Stomach smooth muscle (tissue), 2 donors: ENCODE results near the gene ASIP.
"Not testable (repeated sequence)": the region's sequence is repeated elsewhere in the genome, so short reads cannot be mapped to it uniquely, and the experiment has no call there.

ENCODE experiments used
- H3K27ac ChIP-seq: one replicate; pipeline ENCODE4 v1.7.0; 2013; ENCODE audit warnings: mild to moderate bottlenecking, low read length, inconsistent platforms
- H3K27me3 ChIP-seq, 2 donors: one replicate each; pipeline ENCODE4 v1.7.0; 2013; ENCODE audit warnings: low read length in 2 of 2; ENCODE audit not compliant: insufficient read depth in 2 of 2, control insufficient read depth in 1 of 2
- H3K36me3 ChIP-seq, 2 donors: one replicate each; pipeline ENCODE4 v1.7.0; 2013; ENCODE audit warnings: low read length in 2 of 2; ENCODE audit not compliant: control insufficient read depth in 2 of 2, insufficient read depth in 2 of 2
- H3K4me1 ChIP-seq: one replicate; pipeline ENCODE4 v1.7.0; 2013; ENCODE audit warnings: low read length; ENCODE audit not compliant: control insufficient read depth, insufficient read depth
- H3K4me3 ChIP-seq, 2 donors: one replicate each; pipeline ENCODE4 v1.7.0; 2013; ENCODE audit warnings: low read length in 2 of 2
- H3K9ac ChIP-seq, 2 donors: one replicate each; pipeline ENCODE4 v1.7.0; 2013; ENCODE audit warnings: low read length in 2 of 2, mild to moderate bottlenecking in 1 of 2
- H3K9me3 ChIP-seq, 2 donors: one replicate each; pipeline ENCODE4 v1.7.0; 2013; ENCODE audit warnings: low read length in 2 of 2; ENCODE audit not compliant: control insufficient read depth in 2 of 2
- donor health status: healthy.
- donor health status: Pancreatic carcinoma.

ASIP gene, protein sequence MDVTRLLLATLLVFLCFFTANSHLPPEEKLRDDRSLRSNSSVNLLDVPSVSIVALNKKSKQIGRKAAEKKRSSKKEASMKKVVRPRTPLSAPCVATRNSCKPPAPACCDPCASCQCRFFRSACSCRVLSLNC

DNA sequence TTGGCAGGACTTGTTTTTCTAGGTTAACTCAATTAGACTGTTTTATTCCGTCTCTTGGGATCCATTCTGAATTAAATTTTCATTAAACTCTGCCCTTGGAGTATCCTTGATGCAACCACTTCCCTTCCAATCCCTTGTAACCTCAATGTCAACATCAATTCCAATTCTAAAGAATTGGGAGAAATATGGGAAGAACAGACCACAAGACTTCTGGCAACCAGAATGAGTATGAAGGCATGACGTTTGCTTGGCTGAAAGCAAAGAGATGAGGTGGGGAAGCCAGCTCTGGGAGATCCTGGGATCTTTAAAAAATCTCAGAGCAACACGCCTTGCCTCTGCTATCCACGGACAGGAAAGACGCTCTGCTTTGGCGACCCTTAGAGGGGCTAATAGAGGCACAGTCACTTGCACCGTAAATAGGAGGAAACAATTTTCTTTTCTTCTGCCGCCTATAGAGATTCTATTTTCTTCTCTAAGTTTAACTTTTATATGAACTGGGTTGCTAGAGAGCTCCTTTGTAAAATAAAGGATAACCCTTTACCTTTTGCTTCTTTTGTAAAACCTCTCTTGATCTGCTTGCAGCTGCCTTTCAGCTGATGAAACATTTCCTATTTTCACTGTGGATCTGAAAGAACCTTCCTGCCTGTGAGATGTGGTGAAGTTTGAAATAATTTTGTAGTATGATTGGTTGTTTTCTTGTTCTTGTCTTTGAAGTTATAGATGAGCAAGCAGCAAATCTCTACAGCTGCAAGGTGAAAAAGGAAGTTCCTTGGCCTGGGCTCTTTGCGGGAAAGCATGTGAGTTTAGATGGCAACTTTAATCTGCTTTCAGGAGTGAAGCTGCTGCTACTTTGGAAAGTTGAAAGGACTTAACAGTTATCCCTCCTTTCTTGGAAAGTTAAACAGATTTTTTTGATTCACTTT, at the start of gene ASIP:
Gene ASIP (plus strand): TSS at position 731 of the 923 bp plus-strand sequence. CDS start 18,952 bp downstream, outside the sequence.
- Histone ChIP-seq H3K27ac (no peak within 1 kb of the TSS), H3K4me1 (no peaks in the 10 kb centered on the region), H3K36me3 (no peaks in the 10 kb centered on the region), H3K9me3 (peaks cover 0 to 4% of the 10 kb centered on the region in 2 donors), H3K4me3 (no peak within 1 kb of the TSS), H3K27me3 (peaks cover 0 to 2% of the 10 kb centered on the region in 2 donors), H3K9ac (no peak within 1 kb of the TSS)

DNA sequence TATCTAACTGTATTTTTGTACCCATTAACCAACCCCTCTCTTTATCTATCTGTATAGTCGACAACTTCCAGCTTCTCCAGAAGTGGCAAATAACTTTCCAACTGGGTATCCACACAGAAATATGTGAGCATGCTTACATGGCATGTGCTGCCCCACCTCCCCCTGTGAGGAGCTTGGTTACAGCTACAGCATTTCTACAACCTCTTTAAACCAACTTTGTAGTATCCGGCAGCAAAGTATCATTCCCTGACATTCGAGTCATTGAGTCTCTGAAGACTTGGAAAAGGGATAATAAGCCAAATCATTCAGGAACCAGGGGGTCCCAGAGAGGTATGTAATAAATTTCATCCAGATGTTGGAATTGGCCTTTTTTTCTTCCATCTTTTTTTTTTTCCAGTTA, 48.2 kb upstream of the ASIP start:
- no peak overlapping the region for H3K27ac ChIP-seq
- no peaks in the 10 kb centered on the region for H3K36me3 ChIP-seq
- no peak overlapping the region for H3K4me3 ChIP-seq
- peaks cover 0 to 6% of the 10 kb centered on the region in 2 donors for H3K27me3 ChIP-seq
- no peaks in the 10 kb centered on the region for H3K4me1 ChIP-seq
- H3K9me3 ChIP-seq, result no peaks in the 10 kb centered on the region
- no peak overlapping the region for H3K9ac ChIP-seq

DNA sequence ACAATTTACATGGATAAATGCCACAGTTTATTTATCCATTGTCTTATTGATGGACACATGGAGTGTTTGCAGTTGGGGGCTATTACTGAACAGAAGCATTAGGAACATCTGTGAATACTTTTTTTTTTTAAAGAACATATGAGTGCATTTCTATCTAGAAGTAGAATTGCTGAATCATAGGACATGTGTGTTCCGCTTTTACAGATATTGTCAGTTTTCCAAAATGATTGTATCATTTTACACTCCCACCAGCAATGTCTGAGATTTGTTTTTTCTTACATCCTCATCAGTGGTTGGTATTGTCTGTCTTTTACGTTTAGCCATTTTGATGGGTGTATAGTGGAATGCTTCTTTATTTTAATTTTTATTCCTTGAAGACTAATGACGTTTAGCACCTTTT, 42.0 kb upstream of the ASIP start:
- Histone ChIP-seq H3K27ac (no peak overlapping the region), H3K4me1 (no peaks in the 10 kb centered on the region), H3K9me3 (no peaks in the 10 kb centered on the region), H3K36me3 (no peaks in the 10 kb centered on the region), H3K27me3 (peaks cover 0 to 5% of the 10 kb centered on the region in 2 donors), H3K9ac (no peak overlapping the region), H3K4me3 (no peak overlapping the region)

DNA sequence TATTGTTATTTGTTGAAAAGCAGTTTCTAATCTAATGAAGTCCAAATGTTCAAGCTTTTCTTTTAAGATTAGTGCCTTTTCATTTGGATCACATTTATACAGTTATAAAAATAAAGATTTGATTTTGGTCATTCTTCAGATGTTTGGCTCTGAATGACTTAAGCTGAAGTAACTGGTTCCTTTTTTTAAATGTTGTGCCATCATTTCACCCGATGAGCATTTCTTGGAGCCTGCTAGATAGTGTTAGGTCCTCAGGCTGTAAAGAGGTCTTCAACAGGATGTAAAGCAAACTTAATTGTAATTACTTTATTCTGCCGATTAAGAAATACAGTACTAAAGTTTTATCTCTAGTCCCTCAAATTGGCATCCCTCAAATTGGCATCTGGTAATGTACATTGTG, 41.2 kb upstream of the ASIP start:
- Histone ChIP-seq H3K4me3 (no peak overlapping the region), H3K27me3 (peaks cover 0 to 5% of the 10 kb centered on the region in 2 donors), H3K36me3 (no peaks in the 10 kb centered on the region), H3K27ac (no peak overlapping the region), H3K9ac (no peak overlapping the region), H3K4me1 (no peaks in the 10 kb centered on the region), H3K9me3 (no peaks in the 10 kb centered on the region)

DNA sequence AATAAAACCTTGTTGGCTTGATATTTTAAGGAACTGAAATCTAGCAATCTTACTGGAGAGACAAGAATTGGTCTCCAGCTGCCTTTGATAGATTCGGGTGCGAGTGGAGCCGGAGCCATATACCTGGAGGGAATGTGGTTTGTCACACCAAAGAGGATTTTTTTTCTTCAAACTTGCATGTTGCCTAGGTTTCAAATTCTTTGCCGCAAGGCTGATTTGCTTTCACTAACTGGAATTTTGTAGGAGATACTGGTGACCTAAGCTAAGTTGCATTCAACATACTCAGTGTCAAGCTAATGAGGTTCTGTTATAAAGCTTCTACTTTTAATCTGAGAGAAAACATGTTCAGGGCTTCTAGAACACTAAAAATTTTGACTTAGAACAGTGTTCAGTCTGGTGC, 39.7 kb upstream of the ASIP start:
- no peaks in the 10 kb centered on the region for H3K9me3 ChIP-seq
- no peaks in the 10 kb centered on the region for H3K36me3 ChIP-seq
- H3K4me1 ChIP-seq, result no peaks in the 10 kb centered on the region
- H3K4me3 ChIP-seq, result no peak overlapping the region
- no peak overlapping the region for H3K27ac ChIP-seq
- no peak overlapping the region for H3K9ac ChIP-seq
- H3K27me3 ChIP-seq, result peaks cover 0 to 4% of the 10 kb centered on the region in 2 donors

DNA sequence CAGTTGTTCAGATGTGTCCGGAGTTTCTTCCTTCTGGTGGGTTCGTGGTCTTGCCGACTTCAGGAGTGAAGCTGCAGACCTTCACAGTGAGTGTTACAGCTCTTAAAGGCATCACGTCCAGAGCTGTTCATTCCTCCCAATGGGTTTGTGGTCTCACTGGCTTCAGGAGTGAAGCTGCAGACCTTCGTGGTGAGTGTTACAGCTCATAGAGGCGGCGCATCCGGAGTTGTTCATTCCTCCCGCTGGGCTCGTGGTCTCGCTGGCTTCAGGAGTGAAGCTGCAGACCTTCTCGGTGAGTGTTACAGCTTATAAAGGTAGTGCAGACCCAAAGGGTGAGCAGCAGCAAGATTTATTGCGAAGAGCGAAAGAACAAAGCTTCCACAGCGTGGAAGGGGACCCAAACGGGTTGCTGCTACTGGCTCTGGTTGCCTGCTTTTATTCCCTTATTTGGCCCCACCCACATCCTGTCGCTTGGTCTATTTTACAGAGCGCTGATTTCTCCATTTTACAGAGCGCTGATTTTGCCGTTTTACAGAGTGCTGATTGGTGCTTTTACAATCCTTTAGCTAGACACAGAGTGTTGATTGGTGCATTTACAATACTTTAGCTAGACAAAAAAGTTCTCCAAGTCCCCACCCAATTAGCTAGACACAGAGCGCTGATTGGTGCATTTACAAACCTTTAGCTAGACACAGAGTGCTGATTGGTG, 35.9 kb upstream of the ASIP start:
- H3K4me1 ChIP-seq, H3K27me3 ChIP-seq, H3K9me3 ChIP-seq, H3K27ac ChIP-seq, H3K4me3 ChIP-seq, H3K36me3 ChIP-seq, H3K9ac ChIP-seq: not testable (repeated sequence)

DNA sequence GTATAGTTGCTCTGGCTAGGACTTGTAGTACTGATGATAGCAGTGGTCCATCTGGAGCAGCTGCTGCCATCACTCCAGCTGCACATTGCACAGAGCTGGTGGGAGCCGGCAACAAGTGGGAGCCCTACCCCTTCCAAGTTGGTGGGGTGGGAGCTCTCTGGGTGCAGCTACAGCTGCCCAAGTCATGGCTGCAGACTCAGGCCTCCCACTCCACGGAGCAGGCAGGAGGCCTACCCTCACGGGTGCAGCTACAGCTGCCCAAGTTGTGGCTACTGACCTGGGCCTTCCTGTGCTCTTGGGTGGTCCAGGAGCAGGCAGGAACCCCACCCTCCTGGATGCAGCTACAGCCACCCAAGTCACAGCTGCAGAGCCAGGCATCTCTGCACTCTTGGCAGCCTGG, 32.1 kb upstream of the ASIP start:
- no peaks in the 10 kb centered on the region for H3K27me3 ChIP-seq
- H3K4me1 ChIP-seq, result no peaks in the 10 kb centered on the region
- H3K9me3 ChIP-seq, result peaks cover 0 to 4% of the 10 kb centered on the region in 2 donors
- H3K9ac ChIP-seq, result no peak overlapping the region
- no peak overlapping the region for H3K27ac ChIP-seq
- no peak overlapping the region for H3K4me3 ChIP-seq
- no peaks in the 10 kb centered on the region for H3K36me3 ChIP-seq

DNA sequence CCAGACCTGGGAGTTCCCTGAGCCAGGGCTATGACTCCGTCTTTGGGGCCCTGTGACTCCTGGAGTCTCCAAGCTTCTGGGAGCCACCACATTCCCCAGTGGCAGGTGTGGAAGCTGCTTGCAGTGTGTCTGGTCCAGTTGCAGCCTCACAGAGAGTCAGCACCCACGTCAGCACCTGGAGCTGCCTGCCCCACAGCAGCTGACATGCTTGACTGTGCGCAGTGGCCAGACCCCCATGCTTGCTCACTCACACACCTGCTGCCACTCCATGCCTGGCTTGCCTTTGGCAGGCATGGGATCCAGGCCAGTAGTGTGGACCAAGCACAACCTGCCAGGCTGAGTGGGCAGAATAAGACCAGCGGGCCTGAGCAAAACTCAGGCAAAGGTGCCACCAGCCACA, 31.0 kb upstream of the ASIP start:
- Histone ChIP-seq H3K4me3 (no peak overlapping the region), H3K9me3 (peaks cover 0 to 4% of the 10 kb centered on the region in 2 donors), H3K36me3 (no peaks in the 10 kb centered on the region), H3K27me3 (no peaks in the 10 kb centered on the region), H3K27ac (no peak overlapping the region), H3K4me1 (no peaks in the 10 kb centered on the region), H3K9ac (no peak overlapping the region)

DNA sequence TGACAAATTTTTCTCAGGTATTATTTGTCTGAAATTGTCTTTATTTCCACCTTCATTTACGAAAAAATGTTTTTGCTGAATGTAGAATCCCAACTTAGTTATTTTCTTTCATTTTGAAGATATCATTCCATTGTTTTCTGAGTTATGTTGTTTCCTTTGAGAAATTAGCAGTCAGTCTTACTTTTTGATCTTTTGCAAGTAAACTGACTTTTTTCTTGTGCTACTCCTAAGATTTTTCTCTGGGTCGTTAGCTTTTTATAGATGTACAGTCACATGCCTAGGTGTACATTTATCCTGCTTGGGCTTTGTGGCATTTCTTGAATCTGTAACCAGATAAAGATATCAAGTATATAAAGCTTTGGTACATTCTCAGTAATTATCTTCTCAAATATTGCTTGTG, 29.6 kb upstream of the ASIP start:
- H3K36me3 ChIP-seq, result no peaks in the 10 kb centered on the region
- peaks cover 2% of the 10 kb centered on the region for H3K4me1 ChIP-seq
- H3K27ac ChIP-seq, result no peak overlapping the region
- H3K9ac ChIP-seq, result no peak overlapping the region
- no peak overlapping the region for H3K4me3 ChIP-seq
- no peaks in the 10 kb centered on the region for H3K27me3 ChIP-seq
- H3K9me3 ChIP-seq, result peaks cover 0 to 4% of the 10 kb centered on the region in 2 donors

DNA sequence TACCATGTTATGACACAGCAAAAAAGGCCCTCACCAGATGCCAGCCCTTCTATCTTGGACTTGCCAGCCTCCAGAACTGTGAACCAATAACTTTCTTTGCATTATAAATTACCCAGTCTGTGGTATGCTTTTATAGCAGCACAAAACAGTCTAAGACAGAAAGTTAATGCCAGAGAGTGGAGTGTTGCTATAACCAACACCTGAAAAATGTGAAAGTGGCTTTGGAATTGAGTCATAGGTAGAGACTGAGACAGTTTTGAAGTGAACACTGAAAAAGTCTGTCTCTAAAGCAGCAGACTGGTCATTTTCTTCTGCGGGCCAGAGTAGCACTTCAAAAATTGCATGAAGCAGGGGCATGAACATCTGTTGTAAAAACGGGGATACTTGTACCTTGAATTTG, 28.0 kb upstream of the ASIP start:
- H3K27me3 ChIP-seq, result no peaks in the 10 kb centered on the region
- H3K4me1 ChIP-seq, result peaks cover 2% of the 10 kb centered on the region
- no peak overlapping the region for H3K9ac ChIP-seq
- H3K4me3 ChIP-seq, result no peak overlapping the region
- peaks cover 0 to 4% of the 10 kb centered on the region in 2 donors for H3K9me3 ChIP-seq
- no peak overlapping the region for H3K27ac ChIP-seq
- H3K36me3 ChIP-seq, result no peaks in the 10 kb centered on the region
